GM12878 (cell line): Measurements from ENCODE around the gene CNGA1. TPM values are rescaled to one million over a fixed set of nuclear protein-coding genes. Genes with fewer than 3 reads are reported as not detected.

ENCODE experiments used
- ATAC-seq: fragments of 200-7000 bp; cut with Tn5 transposase; 3 replicates; pipeline ENCODE4 v1.9.1; 2020; ENCODE audit warnings: mild to moderate bottlenecking, moderate library complexity
- BruUV-seq: library from RNA; stranded (reverse); fragments of 400-500 nt; replicated peaks from 2 replicates; lab custom pipeline; 2021; lab: Mats Ljungman, UMichigan
- CTCF ChIA-PET: fragments of 300-600 bp; sonication (Branson Sonifier 250); formaldehyde crosslinking; extraction: SDS; loops from one replicate; lab custom pipeline; 2021; ENCODE audit warnings: inconsistent platforms; lab: Yijun Ruan, JAX
- POLR2A ChIA-PET: fragments of 350-600 bp; formaldehyde crosslinking; extraction: SDS; loops from one replicate; lab custom pipeline; 2021; ENCODE audit warnings: inconsistent platforms; lab: Charles Lee
- RAD21 ChIA-PET: fragments of 300-600 bp; sonication (Branson Sonifier 250); formaldehyde crosslinking; loops from one replicate; lab custom pipeline; 2023; ENCODE audit warnings: antibody characterized with exemption; ENCODE audit not compliant: unreplicated experiment; lab: Charles Lee
- SMC1A ChIA-PET: fragments of 300-600 bp; sonication (Branson Sonifier 250); formaldehyde crosslinking; loops from one replicate; lab custom pipeline; 2023; ENCODE audit not compliant: unreplicated experiment, uncharacterized antibody; lab: Charles Lee
- DNase-seq: peaks from one replicate; pipeline ENCODE4 v3.0.0-alpha.2; 2011; ENCODE audit warnings: low read depth, low spot score
- FAIRE-seq: peaks from 3 replicates; lab custom pipeline; 2011; peaks lifted over from hg19 to GRCh38; lab: Jason Lieb, UNC
- H2AFZ ChIP-seq: 2 replicates; pipeline ENCODE4 v1.6.0; 2011; ENCODE audit warnings: low read depth, low read length, control low read depth; ENCODE audit not compliant: control insufficient read depth
- H3K27ac ChIP-seq: 2 replicates; pipeline ENCODE4 v1.5.1; 2011; ENCODE audit warnings: control low read depth; ENCODE audit not compliant: control insufficient read depth, insufficient read depth
- H3K27me3 ChIP-seq, 2 experiments: replicated peaks in 1 of 2; 2 replicates each; pipeline versions ENCODE4 v1.6.0 to v1.6.1; 2011; ENCODE audit warnings: low read length in 1 of 2; ENCODE audit not compliant: control insufficient read depth in 2 of 2, insufficient read depth in 2 of 2
- H3K36me3 ChIP-seq, 2 experiments: 2 replicates each; pipeline ENCODE4 v1.5.1; 2011; ENCODE audit warnings: low read length in 1 of 2; ENCODE audit not compliant: control insufficient read depth in 2 of 2, insufficient read depth in 2 of 2
- H3K4me1 ChIP-seq: 2 replicates; pipeline ENCODE4 v1.6.1; 2011; ENCODE audit warnings: mild to moderate bottlenecking, low read length, moderate library complexity, mixed read lengths; ENCODE audit not compliant: control insufficient read depth, insufficient read depth
- H3K4me2 ChIP-seq: 2 replicates; pipeline ENCODE4 v1.6.0; 2011; ENCODE audit warnings: control low read depth; ENCODE audit not compliant: control insufficient read depth, insufficient read depth
- H3K4me3 ChIP-seq: fragments of 200-600 bp; sonication (generic); 2 replicates; pipeline ENCODE4 v1.5.1; 2016
- H3K79me2 ChIP-seq: 2 replicates; pipeline ENCODE4 v1.6.0; 2011; ENCODE audit warnings: low read length; ENCODE audit not compliant: control insufficient read depth, insufficient read depth
- H3K9ac ChIP-seq: 2 replicates; pipeline ENCODE4 v1.8.0; 2011; ENCODE audit warnings: low read length, control low read depth, mixed read lengths; ENCODE audit not compliant: control insufficient read depth, insufficient read depth
- H3K9me3 ChIP-seq: replicated peaks from 3 replicates; pipeline ENCODE4 v1.5.1; 2011; ENCODE audit warnings: mild to moderate bottlenecking, low read length; ENCODE audit not compliant: control insufficient read depth, insufficient read depth
- H4K20me1 ChIP-seq: 2 replicates; pipeline ENCODE4 v1.6.0; 2011; ENCODE audit not compliant: control insufficient read depth, insufficient read depth
- EP300 ChIP-seq, 2 experiments: fragments of 150-350 bp in 1 of 2; IDR thresholded peaks; 2 replicates each; pipeline ENCODE4 v1.6.1; 2011 to 2012; ENCODE audit warnings: low read depth in 2 of 2, low read length in 2 of 2, borderline replicate concordance in 1 of 2, improper control_type of control experiment in 1 of 2, inconsistent platforms in 1 of 2; ENCODE audit not compliant: control insufficient read depth in 1 of 2
- FOS ChIP-seq: IDR thresholded peaks from 3 replicates; pipeline ENCODE4 v1.6.1; 2011; ENCODE audit warnings: borderline replicate concordance; ENCODE audit not compliant: insufficient read length; ENCODE audit errors: extremely low read depth
- FOXK2 ChIP-seq: fragments of 450-650 bp; IDR thresholded peaks from 2 replicates; pipeline ENCODE4 v1.6.1; 2017; ENCODE audit warnings: mild to moderate bottlenecking, moderate library complexity
- GABPA ChIP-seq: IDR thresholded peaks from 2 replicates; pipeline ENCODE4 v1.6.1; 2014; ENCODE audit warnings: antibody characterized with exemption, low read depth, mild to moderate bottlenecking, inconsistent platforms
- HCFC1 ChIP-seq: fragments of 150-350 bp; IDR thresholded peaks from 2 replicates; pipeline ENCODE4 v1.6.1; 2014; ENCODE audit warnings: low read length
- MEF2A ChIP-seq: IDR thresholded peaks from 2 replicates; pipeline ENCODE4 v1.6.1; 2011; ENCODE audit warnings: low read depth, mild to moderate bottlenecking, low read length, moderate library complexity; ENCODE audit not compliant: insufficient read depth
- PAX5 ChIP-seq: IDR thresholded peaks from 2 replicates; pipeline ENCODE4 v1.6.1; 2011; ENCODE audit warnings: low read depth, low read length, borderline replicate concordance
- RBBP5 ChIP-seq: fragments of 200-600 bp; sonication (generic); conservative IDR thresholded peaks from 2 replicates; pipeline ENCODE4 v1.6.1; 2016
- SIX5 ChIP-seq: IDR thresholded peaks from 2 replicates; pipeline ENCODE4 v1.6.1; 2011; ENCODE audit warnings: mild to moderate bottlenecking, low read depth, low read length, moderate library complexity; ENCODE audit not compliant: severe bottlenecking
- SMC3 ChIP-seq: IDR thresholded peaks from 2 replicates; pipeline ENCODE4 v1.6.1; 2011; ENCODE audit warnings: low read length, improper control_type of control experiment, borderline replicate concordance
- SRF ChIP-seq, 2 experiments: IDR thresholded peaks; 2 replicates each; pipeline ENCODE4 v1.6.1; 2011; ENCODE audit warnings: low read depth in 2 of 2, low read length in 2 of 2, mild to moderate bottlenecking in 1 of 2, moderate library complexity in 1 of 2
- WRNIP1 ChIP-seq: IDR thresholded peaks from 2 replicates; pipeline ENCODE4 v1.6.1; 2011; ENCODE audit warnings: low read depth, low read length, improper control_type of control experiment, borderline replicate concordance
- ZSCAN29 ChIP-seq: fragments of 450-650 bp; IDR thresholded peaks from 2 replicates; pipeline ENCODE4 v1.6.1; 2017; ENCODE audit warnings: mild to moderate bottlenecking, moderate library complexity
- WGBS: methylation state at CpG from one replicate; pipeline ENCODE4 v1.1.6; 2016; ENCODE audit warnings: low lambda C conversion rate; ENCODE audit not compliant: insufficient replicate concordance, insufficient coverage; ENCODE audit errors: missing lambda C conversion rate; 5-methylcytosine and 5-hydroxymethylcytosine counted together
- in situ Hi-C: fragments of 300-500 bp; cut with MboI; formaldehyde crosslinking; loops from 9 replicates; pipeline ENCODE4 v1.14.3; 2018; ENCODE audit warnings: mixed read lengths
- intact Hi-C: fragments of 100-400 bp; cut with micrococcal nuclease; formaldehyde crosslinking; loops from one replicate; pipeline ENCODE4 v1.14.2; 2022; ENCODE audit not compliant: unreplicated experiment
- polyA plus RNA-seq, 11 experiments: library from polyadenylated mRNA; depleted of rRNA in 4 of 11; unstranded in 6 of 11; stranded (reverse) in 5 of 11; fragments of >200 nt; fragmentation: Nextera tagmentation in 4 of 11; fragmentation: Illumina TruSeq in 1 of 11; extraction: Ambion mirVana in 4 of 11; extraction: Trizol in 1 of 11; gene quantifications; 1 replicate in 1 of 11; 2 replicates in 10 of 11; pipeline versions ENCODE4 v1.2.1 to v1.2.3, GENCODE V29; 2011 to 2016; ENCODE audit warnings: inconsistent platforms in 2 of 11, missing spikeins in 2 of 11, low read depth in 1 of 11
- total RNA-seq, 4 experiments: library from RNA; depleted of rRNA in 3 of 4; stranded (reverse); fragments of >200 nt in 3 of 4; fragmentation: Illumina TruSeq in 1 of 4; extraction: Trizol in 1 of 4; gene quantifications; 2 replicates each; pipeline versions ENCODE4 v1.2.1 to v1.2.3, GENCODE V29; 2013 to 2021
- TF ChIP-seq, protein P1 (sequence below): fragments of 450-650 bp; IDR thresholded peaks from 2 replicates; pipeline ENCODE4 v1.6.1; 2017; ENCODE audit warnings: mild to moderate bottlenecking
- TF ChIP-seq, protein P2 (sequence below): IDR thresholded peaks from 2 replicates; pipeline ENCODE4 v1.6.1; 2012; ENCODE audit warnings: mild to moderate bottlenecking, low read depth, low read length
- TF ChIP-seq, protein P3 (sequence below), 3 experiments: IDR thresholded peaks in 2 of 3; conservative IDR thresholded peaks in 1 of 3; 2 replicates each; pipeline ENCODE4 v1.5.1; 2011; ENCODE audit warnings: low read depth in 3 of 3, low read length in 3 of 3, mild to moderate bottlenecking in 3 of 3, control low read depth in 2 of 3, moderate library complexity in 2 of 3, inconsistent platforms in 1 of 3, mixed read lengths in 1 of 3; ENCODE audit not compliant: control insufficient read depth in 2 of 3, insufficient read depth in 1 of 3; ENCODE audit errors: extremely low read depth in 1 of 3

The CNGA1 gene
- total and polyA plus RNA-seq, 10 of the 15 experiments (the other 5 are each of a cell fraction or from before 2014, with no cell fraction given): 0.38 to 14.2 (median 5.1) TPM

- 5% methylated on average over 15 of the region's 15 CpGs for WGBS
- Histone ChIP-seq H4K20me1 (no peaks in the 10 kb centered on the region), H3K27me3 (no peaks in the 10 kb centered on the region; a peak in 1 of 4 replicates), H3K4me3 (no peak overlapping the region), H3K4me1 (peaks cover 3% of the 10 kb centered on the region; the same call in 1 of the 2 replicates), H3K36me3 (no peaks in the 10 kb centered on the region), H3K9me3 (no peaks in the 10 kb centered on the region), H2AFZ (peak overlapping the region; percentile 64), H3K4me2 (peak overlapping the region; percentile 27; the same call in 1 of the 2 replicates), H3K9ac (no peak overlapping the region), H3K79me2 (no peaks in the 10 kb centered on the region), H3K27ac (no peak overlapping the region)
- FAIRE-seq (peak; percentile 92), DNase-seq (no peak), ATAC-seq (peak; percentile 98)
- intact Hi-C loops (no loop called here), in situ Hi-C loops (no loop called here)
- POLR2A ChIA-PET: interaction anchor here (0.6 kb wide), 1 partner anchor 14 kb away, joined by 4 read pairs; no protein-coding TSS in a partner anchor
- RAD21 ChIA-PET: interaction anchor here (0.7 kb wide), 1 partner anchor 76 kb away, joined by 3 read pairs; no protein-coding TSS in a partner anchor
- CTCF ChIA-PET: interaction anchor here (0.6 to 3.3 kb wide), 7 partner anchors 15 to 241 kb away, joined by 3 to 21 read pairs (median 4); no protein-coding TSS in a partner anchor
- no TSS peak for BruUV-seq
- SMC1A ChIA-PET: interaction anchor here (1.0 kb wide), 1 partner anchor 76 kb away, joined by 3 read pairs; no protein-coding TSS in a partner anchor
- no peak for TF ChIP-seq FOXK2
- no peak for TF ChIP-seq EP300 (IDR thresholded peaks at IDR 0.05; ENCODE audit: borderline replicate concordance in 1 of 2, control insufficient read depth in 1 of 2, low read depth in 2 of 2, low read length in 2 of 2)
- TF ChIP-seq SIX5: no peak
- TF ChIP-seq WRNIP1: no peak
- no peak for TF ChIP-seq ZSCAN29
- TF ChIP-seq, protein P1, sequence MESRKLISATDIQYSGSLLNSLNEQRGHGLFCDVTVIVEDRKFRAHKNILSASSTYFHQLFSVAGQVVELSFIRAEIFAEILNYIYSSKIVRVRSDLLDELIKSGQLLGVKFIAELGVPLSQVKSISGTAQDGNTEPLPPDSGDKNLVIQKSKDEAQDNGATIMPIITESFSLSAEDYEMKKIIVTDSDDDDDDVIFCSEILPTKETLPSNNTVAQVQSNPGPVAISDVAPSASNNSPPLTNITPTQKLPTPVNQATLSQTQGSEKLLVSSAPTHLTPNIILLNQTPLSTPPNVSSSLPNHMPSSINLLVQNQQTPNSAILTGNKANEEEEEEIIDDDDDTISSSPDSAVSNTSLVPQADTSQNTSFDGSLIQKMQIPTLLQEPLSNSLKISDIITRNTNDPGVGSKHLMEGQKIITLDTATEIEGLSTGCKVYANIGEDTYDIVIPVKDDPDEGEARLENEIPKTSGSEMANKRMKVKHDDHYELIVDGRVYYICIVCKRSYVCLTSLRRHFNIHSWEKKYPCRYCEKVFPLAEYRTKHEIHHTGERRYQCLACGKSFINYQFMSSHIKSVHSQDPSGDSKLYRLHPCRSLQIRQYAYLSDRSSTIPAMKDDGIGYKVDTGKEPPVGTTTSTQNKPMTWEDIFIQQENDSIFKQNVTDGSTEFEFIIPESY: no peak
- no peak for TF ChIP-seq MEF2A
- no peak for TF ChIP-seq FOS
- TF ChIP-seq SRF (IDR thresholded peaks at IDR 0.05; ENCODE audit: low read depth in 2 of 2, low read length in 2 of 2): no peak
- TF ChIP-seq GABPA: no peak
- TF ChIP-seq, protein P2, sequence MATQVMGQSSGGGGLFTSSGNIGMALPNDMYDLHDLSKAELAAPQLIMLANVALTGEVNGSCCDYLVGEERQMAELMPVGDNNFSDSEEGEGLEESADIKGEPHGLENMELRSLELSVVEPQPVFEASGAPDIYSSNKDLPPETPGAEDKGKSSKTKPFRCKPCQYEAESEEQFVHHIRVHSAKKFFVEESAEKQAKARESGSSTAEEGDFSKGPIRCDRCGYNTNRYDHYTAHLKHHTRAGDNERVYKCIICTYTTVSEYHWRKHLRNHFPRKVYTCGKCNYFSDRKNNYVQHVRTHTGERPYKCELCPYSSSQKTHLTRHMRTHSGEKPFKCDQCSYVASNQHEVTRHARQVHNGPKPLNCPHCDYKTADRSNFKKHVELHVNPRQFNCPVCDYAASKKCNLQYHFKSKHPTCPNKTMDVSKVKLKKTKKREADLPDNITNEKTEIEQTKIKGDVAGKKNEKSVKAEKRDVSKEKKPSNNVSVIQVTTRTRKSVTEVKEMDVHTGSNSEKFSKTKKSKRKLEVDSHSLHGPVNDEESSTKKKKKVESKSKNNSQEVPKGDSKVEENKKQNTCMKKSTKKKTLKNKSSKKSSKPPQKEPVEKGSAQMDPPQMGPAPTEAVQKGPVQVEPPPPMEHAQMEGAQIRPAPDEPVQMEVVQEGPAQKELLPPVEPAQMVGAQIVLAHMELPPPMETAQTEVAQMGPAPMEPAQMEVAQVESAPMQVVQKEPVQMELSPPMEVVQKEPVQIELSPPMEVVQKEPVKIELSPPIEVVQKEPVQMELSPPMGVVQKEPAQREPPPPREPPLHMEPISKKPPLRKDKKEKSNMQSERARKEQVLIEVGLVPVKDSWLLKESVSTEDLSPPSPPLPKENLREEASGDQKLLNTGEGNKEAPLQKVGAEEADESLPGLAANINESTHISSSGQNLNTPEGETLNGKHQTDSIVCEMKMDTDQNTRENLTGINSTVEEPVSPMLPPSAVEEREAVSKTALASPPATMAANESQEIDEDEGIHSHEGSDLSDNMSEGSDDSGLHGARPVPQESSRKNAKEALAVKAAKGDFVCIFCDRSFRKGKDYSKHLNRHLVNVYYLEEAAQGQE: peak; percentile 58; the same call in 1 of the 2 replicates
- TF ChIP-seq RBBP5: no peak
- TF ChIP-seq, protein P3, sequence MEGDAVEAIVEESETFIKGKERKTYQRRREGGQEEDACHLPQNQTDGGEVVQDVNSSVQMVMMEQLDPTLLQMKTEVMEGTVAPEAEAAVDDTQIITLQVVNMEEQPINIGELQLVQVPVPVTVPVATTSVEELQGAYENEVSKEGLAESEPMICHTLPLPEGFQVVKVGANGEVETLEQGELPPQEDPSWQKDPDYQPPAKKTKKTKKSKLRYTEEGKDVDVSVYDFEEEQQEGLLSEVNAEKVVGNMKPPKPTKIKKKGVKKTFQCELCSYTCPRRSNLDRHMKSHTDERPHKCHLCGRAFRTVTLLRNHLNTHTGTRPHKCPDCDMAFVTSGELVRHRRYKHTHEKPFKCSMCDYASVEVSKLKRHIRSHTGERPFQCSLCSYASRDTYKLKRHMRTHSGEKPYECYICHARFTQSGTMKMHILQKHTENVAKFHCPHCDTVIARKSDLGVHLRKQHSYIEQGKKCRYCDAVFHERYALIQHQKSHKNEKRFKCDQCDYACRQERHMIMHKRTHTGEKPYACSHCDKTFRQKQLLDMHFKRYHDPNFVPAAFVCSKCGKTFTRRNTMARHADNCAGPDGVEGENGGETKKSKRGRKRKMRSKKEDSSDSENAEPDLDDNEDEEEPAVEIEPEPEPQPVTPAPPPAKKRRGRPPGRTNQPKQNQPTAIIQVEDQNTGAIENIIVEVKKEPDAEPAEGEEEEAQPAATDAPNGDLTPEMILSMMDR (IDR thresholded peaks at IDR 0.05 in 2 of 3, conservative IDR thresholded peaks at IDR 0.05 in 1 of 3; ENCODE audit: control insufficient read depth in 2 of 3, extremely low read depth in 1 of 3, insufficient read depth in 1 of 3, low read depth in 3 of 3, low read length in 3 of 3): peak; percentile 72 to 77 (median 73)
- no peak for TF ChIP-seq HCFC1
- TF ChIP-seq PAX5: no peak
- TF ChIP-seq SMC3: peak; percentile 46; the same call in 1 of the 2 replicates
These were observed 89.7 kb downstream of the CNGA1 start for GRCh38 chr4:47926667-47927258.
